HUDEP-2 (cell line): ENCODE measurements around the gene CARD9.
A peak's percentile ranks its signal among the peaks of the same experiment; 100 is the strongest.
"Not testable (repeated sequence)": the region's sequence is repeated elsewhere in the genome, so short reads cannot be mapped to it uniquely, and the experiment has no call there.

Source experiments
- DNase-seq, 76 experiments: peaks; one replicate each; lab custom pipeline; 2025; ENCODE audit not compliant: unreplicated experiment in 76 of 76; lab: John Stamatoyannopoulos, UW

Gene CARD9

GRCh38 chr9:136351868-136352267, 21.6 kb downstream of the CARD9 start:
- not testable (repeated sequence) for DNase-seq

- no peak for DNase-seq
Observed at GRCh38 chr9:136351252-136351800, 22.1 kb downstream of the CARD9 start.

- no peak for DNase-seq
Observed at GRCh38 chr9:136349546-136349945, 23.9 kb downstream of the CARD9 start.

- DNase-seq: no peak
Observed at GRCh38 chr9:136348691-136349090, 24.8 kb downstream of the CARD9 start.

GRCh38 chr9:136347472-136348256, 25.8 kb downstream of the CARD9 start:
- DNase-seq: no peak

GRCh38 chr9:136346927-136347465, 26.5 kb downstream of the CARD9 start:
- DNase-seq: no peak

- DNase-seq: no peak
Observed at GRCh38 chr9:136346157-136346481, 27.4 kb downstream of the CARD9 start.

- DNase-seq: peak in 3 of 76 experiments; percentile 9 to 32 (median 15)
Observed at GRCh38 chr9:136345281-136346156, 27.9 kb downstream of the CARD9 start.

GRCh38 chr9:136344544-136345280, 28.8 kb downstream of the CARD9 start:
- no peak for DNase-seq

- no peak for DNase-seq
Observed at GRCh38 chr9:136343884-136344269, 29.6 kb downstream of the CARD9 start.

- DNase-seq: peak in 3 of 76 experiments; percentile 22 to 24 (median 22)
Observed at GRCh38 chr9:136343121-136343883, 30.2 kb downstream of the CARD9 start.

- DNase-seq: peak in 73 of 76 experiments; percentile 5 to 95 (median 85)
Observed at GRCh38 chr9:136342181-136343120, 31.0 kb downstream of the CARD9 start.

GRCh38 chr9:136341769-136342168, 31.7 kb downstream of the CARD9 start:
- no peak for DNase-seq

GRCh38 chr9:136341042-136341655, 32.3 kb downstream of the CARD9 start:
- DNase-seq: no peak

- DNase-seq: no peak
Observed at GRCh38 chr9:136340356-136341041, 33.0 kb downstream of the CARD9 start.

GRCh38 chr9:136339958-136340310, 33.5 kb downstream of the CARD9 start:
- DNase-seq: no peak

GRCh38 chr9:136339173-136339957, 34.1 kb downstream of the CARD9 start:
- DNase-seq: peak in 68 of 76 experiments; percentile 2 to 82 (median 55)
